Measurements from ENCODE around the gene AGTR2. TPM values are rescaled to one million over a fixed set of nuclear protein-coding genes. Genes with fewer than 3 reads are reported as not detected.
"Not testable (repeated sequence)": the region's sequence is repeated elsewhere in the genome, so short reads cannot be mapped to it uniquely, and the experiment has no call there.

The AGTR2 gene
- total and polyA plus RNA-seq, 5 donors: 0.11 to 2.7 (median 0.34) TPM

DNA sequence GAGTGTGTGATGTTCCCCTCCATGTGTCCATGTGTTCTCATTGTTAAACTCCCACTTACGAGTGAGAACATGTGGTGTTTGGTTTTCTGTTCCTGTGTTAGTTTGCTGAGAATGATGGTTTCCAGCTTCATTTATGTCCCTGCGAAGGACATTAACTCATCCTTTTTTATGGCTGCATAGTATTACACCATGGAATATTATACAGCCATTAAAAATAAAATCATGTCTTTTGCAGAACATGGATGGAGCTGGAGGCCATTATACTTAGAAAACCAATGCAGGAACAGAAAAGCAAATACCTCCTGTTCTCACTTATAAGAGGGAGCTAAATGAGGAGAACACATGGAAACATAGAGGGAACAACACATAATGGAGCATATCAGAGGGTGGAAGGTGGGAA, 46.5 kb downstream of the AGTR2 start:
- intact Hi-C loops (cut with DNase I); DNase-seq; H3K4me3 ChIP-seq (ENCODE audit: low read length); H3K4me1 ChIP-seq (ENCODE audit: control insufficient read depth, insufficient read depth, low read length); H3K27me3 ChIP-seq (ENCODE audit: control insufficient read depth, insufficient read depth); H3K27ac ChIP-seq (ENCODE audit: low read length); ATAC-seq; H3K9me3 ChIP-seq (ENCODE audit: control insufficient read depth, low read length): not testable (repeated sequence)
- WGBS: 83% methylated on average over 2 of the region's 2 CpGs

All from right cardiac atrium (tissue), 5 donors.